Chondrocyte (in vitro differentiated cells): ENCODE results near the gene TUBB4B. TPM values are rescaled to one million over a fixed set of nuclear protein-coding genes. Genes with fewer than 3 reads are reported as not detected.

Source experiments
- DNase-seq: peaks from one replicate; pipeline ENCODE4 v3.0.0; 2021; ENCODE audit warnings: mixed read lengths, low spot score
- H3K27ac Mint-ChIP-seq: one replicate; pipeline ENCODE4 v1.8.0; 2021; ENCODE audit warnings: mild to moderate bottlenecking, moderate library complexity, mixed read lengths; ENCODE audit not compliant: unreplicated experiment
- H3K27me3 Mint-ChIP-seq: 2 replicates; pipeline ENCODE4 v1.8.0; 2021; ENCODE audit warnings: low read depth, mixed read lengths
- H3K36me3 Mint-ChIP-seq: 2 replicates; pipeline ENCODE4 v1.8.0; 2021; ENCODE audit warnings: low read depth, mixed read lengths
- H3K4me1 Mint-ChIP-seq: 2 replicates; pipeline ENCODE4 v1.8.0; 2021; ENCODE audit warnings: low read depth, mild to moderate bottlenecking, mixed read lengths
- H3K4me3 Mint-ChIP-seq: one replicate; pipeline ENCODE4 v1.8.0; 2021; ENCODE audit warnings: mild to moderate bottlenecking, moderate library complexity, mixed read lengths; ENCODE audit not compliant: unreplicated experiment
- H3K9me3 Mint-ChIP-seq: 2 replicates; pipeline ENCODE4 v1.8.0; 2021; ENCODE audit warnings: low read depth, mixed read lengths
- total RNA-seq: library from RNA; stranded (reverse); gene quantifications from 3 replicates; pipeline ENCODE4 v1.2.1, GENCODE V29; 2021
- TF ChIP-seq, protein P1 (sequence below): fragments of 200-600 bp; sonication (generic); IDR thresholded peaks from 2 replicates; pipeline ENCODE4 v1.5.0; 2021; ENCODE audit warnings: antibody characterized with exemption, mild to moderate bottlenecking, moderate library complexity

The TUBB4B gene
- total RNA-seq, 1 donor from 2014 or later: 117 TPM

GRCh38 chr9:137227853-137228505, 13.1 kb upstream of the TUBB4B start:
- TF ChIP-seq, protein P1, sequence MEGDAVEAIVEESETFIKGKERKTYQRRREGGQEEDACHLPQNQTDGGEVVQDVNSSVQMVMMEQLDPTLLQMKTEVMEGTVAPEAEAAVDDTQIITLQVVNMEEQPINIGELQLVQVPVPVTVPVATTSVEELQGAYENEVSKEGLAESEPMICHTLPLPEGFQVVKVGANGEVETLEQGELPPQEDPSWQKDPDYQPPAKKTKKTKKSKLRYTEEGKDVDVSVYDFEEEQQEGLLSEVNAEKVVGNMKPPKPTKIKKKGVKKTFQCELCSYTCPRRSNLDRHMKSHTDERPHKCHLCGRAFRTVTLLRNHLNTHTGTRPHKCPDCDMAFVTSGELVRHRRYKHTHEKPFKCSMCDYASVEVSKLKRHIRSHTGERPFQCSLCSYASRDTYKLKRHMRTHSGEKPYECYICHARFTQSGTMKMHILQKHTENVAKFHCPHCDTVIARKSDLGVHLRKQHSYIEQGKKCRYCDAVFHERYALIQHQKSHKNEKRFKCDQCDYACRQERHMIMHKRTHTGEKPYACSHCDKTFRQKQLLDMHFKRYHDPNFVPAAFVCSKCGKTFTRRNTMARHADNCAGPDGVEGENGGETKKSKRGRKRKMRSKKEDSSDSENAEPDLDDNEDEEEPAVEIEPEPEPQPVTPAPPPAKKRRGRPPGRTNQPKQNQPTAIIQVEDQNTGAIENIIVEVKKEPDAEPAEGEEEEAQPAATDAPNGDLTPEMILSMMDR: no peak
- Mint-ChIP-seq H3K27ac (no peak overlapping the region), H3K36me3 (no peaks in the 10 kb centered on the region), H3K27me3 (peaks cover 2% of the 10 kb centered on the region), H3K4me1 (peaks cover 11% of the 10 kb centered on the region), H3K4me3 (no peak overlapping the region), H3K9me3 (no peaks in the 10 kb centered on the region)
- DNase-seq: no peak

DNA sequence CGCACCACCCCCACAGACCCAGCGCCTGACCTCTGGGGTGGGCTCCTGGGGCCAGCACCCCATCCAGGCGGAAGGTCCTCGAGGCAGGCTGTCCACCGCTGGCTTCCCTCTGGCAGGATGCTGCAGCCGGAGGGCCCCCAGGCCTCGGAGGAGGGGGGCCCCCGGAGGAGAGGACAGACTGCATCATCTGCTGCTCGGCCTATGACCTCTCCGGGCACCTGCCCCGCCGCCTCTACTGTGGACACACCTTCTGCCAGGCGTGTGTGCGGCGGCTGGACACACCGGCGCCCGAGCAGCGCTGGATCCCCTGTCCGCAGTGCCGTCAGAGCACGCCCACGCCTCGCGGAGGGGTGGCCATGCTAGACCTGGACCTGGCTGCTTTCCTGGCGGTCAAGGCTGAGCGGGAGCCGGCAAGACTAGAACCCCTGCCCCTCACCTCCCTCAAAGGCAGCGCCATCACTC, 12.6 kb upstream of the TUBB4B start:
- TF ChIP-seq, protein P1: no peak
- Mint-ChIP-seq H3K4me3 (no peak overlapping the region), H3K27me3 (peaks cover 2% of the 10 kb centered on the region), H3K27ac (no peak overlapping the region), H3K36me3 (no peaks in the 10 kb centered on the region), H3K4me1 (peaks cover 9% of the 10 kb centered on the region), H3K9me3 (no peaks in the 10 kb centered on the region)
- no peak for DNase-seq

GRCh38 chr9:137228968-137229896, 11.9 kb upstream of the TUBB4B start:
- Mint-ChIP-seq H3K36me3 (no peaks in the 10 kb centered on the region), H3K27me3 (peaks cover 2% of the 10 kb centered on the region), H3K4me1 (peaks cover 6% of the 10 kb centered on the region), H3K4me3 (no peak overlapping the region), H3K27ac (no peak overlapping the region), H3K9me3 (no peaks in the 10 kb centered on the region)
- TF ChIP-seq, protein P1: no peak
- DNase-seq: no peak

DNA sequence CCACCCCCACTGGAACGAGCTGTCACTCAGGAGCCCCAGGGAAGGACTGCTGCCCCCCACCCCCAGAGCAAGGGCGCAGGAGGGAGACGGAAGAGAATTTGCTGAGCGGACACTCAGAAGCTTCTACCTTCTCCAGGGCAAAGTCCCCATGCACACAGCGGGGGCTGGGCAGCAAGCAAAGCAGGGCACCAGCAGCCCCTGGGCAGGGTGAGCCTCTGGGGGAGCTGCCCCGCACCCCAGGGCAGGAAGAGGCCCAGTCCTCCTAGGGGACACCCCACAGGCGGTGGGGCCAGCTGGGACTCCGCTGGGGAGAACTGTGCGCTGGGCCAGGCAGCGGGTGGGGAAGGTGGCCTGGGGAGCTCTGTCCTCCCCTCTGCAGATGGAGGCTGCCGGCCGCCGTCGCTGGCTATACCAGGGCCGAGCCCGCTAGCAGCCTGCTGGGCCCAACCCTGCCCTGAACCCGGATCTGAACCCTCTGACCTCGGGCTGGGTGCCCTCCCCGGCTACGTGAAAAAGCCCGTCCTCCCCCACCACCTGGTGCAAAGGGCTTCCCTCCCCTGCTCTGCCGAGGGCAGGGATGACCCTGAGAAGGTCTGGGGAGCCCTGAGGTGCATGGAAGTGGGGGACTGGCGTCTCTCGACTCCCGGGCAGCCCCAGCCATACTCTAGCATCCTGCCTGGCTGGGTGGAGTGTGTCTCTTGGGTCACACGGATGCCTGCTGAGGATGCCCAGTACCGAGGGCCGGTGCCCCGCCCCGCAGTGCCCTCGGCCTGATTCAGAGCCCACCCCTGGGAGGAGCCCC, 11.0 kb upstream of the TUBB4B start:
- H3K4me1 Mint-ChIP-seq: peaks cover 6% of the 10 kb centered on the region
- H3K27ac Mint-ChIP-seq: no peak overlapping the region
- no peak for DNase-seq
- H3K9me3 Mint-ChIP-seq: no peaks in the 10 kb centered on the region
- TF ChIP-seq, protein P1: no peak
- H3K4me3 Mint-ChIP-seq: no peak overlapping the region
- no peaks in the 10 kb centered on the region for H3K36me3 Mint-ChIP-seq
- peaks cover 2% of the 10 kb centered on the region for H3K27me3 Mint-ChIP-seq
